Activated CD4-positive, CD25-positive, alpha-beta regulatory T cell (primary cell): ENCODE data around the gene SIPA1L2.

ENCODE experiments used
- DNase-seq, 4 experiments: peaks; one replicate each; lab custom pipeline; 2025; lab: John Stamatoyannopoulos, UW

The SIPA1L2 gene

GRCh38 chr1:232630047-232630893 is at the start of gene SIPA1L2:
Gene SIPA1L2 (minus strand): TSS chr1:232630133. CDS start chr1:232515339, 114,794 bp downstream.
- peak; percentile 56 to 72 (median 64) for DNase-seq

GRCh38 chr1:232678185-232678886 is 48.4 kb upstream of the SIPA1L2 start:
- DNase-seq: no peak

- DNase-seq: no peak
These were observed 46.4 kb upstream of the SIPA1L2 start for GRCh38 chr1:232676307-232676706.

- DNase-seq: no peak
These were observed 46.0 kb upstream of the SIPA1L2 start for GRCh38 chr1:232675898-232676297.

GRCh38 chr1:232675260-232675659 is 45.3 kb upstream of the SIPA1L2 start:
- DNase-seq: no peak

GRCh38 chr1:232673256-232673655 is 43.3 kb upstream of the SIPA1L2 start:
- no peak for DNase-seq

- DNase-seq: no peak
These were observed 40.2 kb upstream of the SIPA1L2 start for GRCh38 chr1:232669981-232670747.

- DNase-seq: no peak
These were observed 37.8 kb upstream of the SIPA1L2 start for GRCh38 chr1:232667778-232668165.

- no peak for DNase-seq
These were observed 37.3 kb upstream of the SIPA1L2 start for GRCh38 chr1:232667094-232667777.

- no peak for DNase-seq
These were observed 35.2 kb upstream of the SIPA1L2 start for GRCh38 chr1:232664844-232665777.

GRCh38 chr1:232662910-232663309 is 33.0 kb upstream of the SIPA1L2 start:
- DNase-seq: no peak

- no peak for DNase-seq
These were observed 28.5 kb upstream of the SIPA1L2 start for GRCh38 chr1:232658386-232658785.

- DNase-seq: no peak
These were observed 27.6 kb upstream of the SIPA1L2 start for GRCh38 chr1:232657426-232658005.

GRCh38 chr1:232655746-232656085 is 25.8 kb upstream of the SIPA1L2 start:
- no peak for DNase-seq

- DNase-seq: no peak
These were observed 25.3 kb upstream of the SIPA1L2 start for GRCh38 chr1:232655028-232655745.

GRCh38 chr1:232653789-232654188 is 23.9 kb upstream of the SIPA1L2 start:
- DNase-seq: no peak

GRCh38 chr1:232650845-232651244 is 20.9 kb upstream of the SIPA1L2 start:
- no peak for DNase-seq

GRCh38 chr1:232650418-232650817 is 20.5 kb upstream of the SIPA1L2 start:
- DNase-seq: no peak

GRCh38 chr1:232648316-232648715 is 18.4 kb upstream of the SIPA1L2 start:
- no peak for DNase-seq

GRCh38 chr1:232644209-232644608 is 14.3 kb upstream of the SIPA1L2 start:
- no peak for DNase-seq
